Measurements from ENCODE around the gene PLXNB2.

PLXNB2 gene

GRCh38 chr22:50293441-50294318 lies 13.8 kb downstream of the PLXNB2 start:
- no peaks in the 10 kb centered on the region for H3K27me3 ChIP-seq (ENCODE audit: control insufficient read depth, insufficient read depth, low read length)
- peaks cover 31% of the 10 kb centered on the region for H3K4me1 ChIP-seq (ENCODE audit: control insufficient read depth, insufficient read depth, low read length)
- H3K27ac ChIP-seq (ENCODE audit: low read depth, low read length), result peak overlapping the region; percentile 93
- H3K36me3 ChIP-seq (ENCODE audit: control insufficient read depth, insufficient read depth, low read length), result peaks cover 23% of the 10 kb centered on the region
- peak overlapping the region; percentile 71 for H3K9ac ChIP-seq (ENCODE audit: low read length)
- no peaks in the 10 kb centered on the region for H3K9me3 ChIP-seq (ENCODE audit: control insufficient read depth, insufficient read depth, low read depth, low read length)
- H3K4me3 ChIP-seq (ENCODE audit: low read depth, low read length), result peak overlapping the region; percentile 16; the same call in 1 of the 2 replicates

GRCh38 chr22:50292643-50293440 lies 14.6 kb downstream of the PLXNB2 start:
- H3K4me1 ChIP-seq (ENCODE audit: control insufficient read depth, insufficient read depth, low read length), result peaks cover 30% of the 10 kb centered on the region

DNA sequence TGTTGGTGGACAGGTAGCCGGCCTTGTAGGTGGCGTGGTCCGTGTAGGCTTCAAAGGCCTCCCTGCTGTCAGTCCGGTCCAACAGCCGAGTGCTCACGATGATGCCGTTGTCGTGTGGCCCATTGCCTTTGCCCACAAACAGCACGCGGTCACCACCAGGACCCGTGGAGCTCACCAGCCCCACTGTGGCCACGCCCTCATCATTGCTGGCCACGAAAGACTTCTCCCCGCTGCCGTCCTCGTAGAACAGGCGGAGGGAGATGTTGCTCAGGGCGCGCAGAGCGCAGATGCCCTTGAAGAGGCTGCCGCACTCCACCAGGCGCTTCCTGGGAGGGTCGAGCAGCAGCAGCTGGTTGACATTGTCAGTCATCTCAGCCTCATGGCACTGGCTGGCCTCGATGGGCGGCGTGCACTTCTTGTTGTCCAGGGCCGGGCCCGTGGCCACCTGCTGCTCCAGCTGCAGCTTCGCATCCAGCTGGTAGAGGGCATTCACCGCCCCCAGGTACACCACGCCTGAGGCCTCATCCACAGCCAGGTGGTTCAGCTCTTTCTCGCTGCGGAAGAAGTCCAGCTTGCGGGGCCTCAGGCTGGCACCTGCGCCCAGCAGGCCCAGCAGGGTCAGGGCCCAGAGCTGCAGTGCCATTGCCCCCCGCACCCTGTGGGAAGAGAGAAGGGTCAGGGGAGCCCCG lies 17.4 kb downstream of the PLXNB2 start:
- Histone ChIP-seq H3K9me3 (ENCODE audit: control insufficient read depth, insufficient read depth, low read depth, low read length) (no peaks in the 10 kb centered on the region), H3K4me3 (ENCODE audit: low read depth, low read length) (no peak overlapping the region), H3K27me3 (ENCODE audit: control insufficient read depth, insufficient read depth, low read length) (no peaks in the 10 kb centered on the region), H3K4me1 (ENCODE audit: control insufficient read depth, insufficient read depth, low read length) (peaks cover 22% of the 10 kb centered on the region), H3K9ac (ENCODE audit: low read length) (no peak overlapping the region), H3K27ac (ENCODE audit: low read depth, low read length) (no peak overlapping the region), H3K36me3 (ENCODE audit: control insufficient read depth, insufficient read depth, low read length) (peaks cover 50% of the 10 kb centered on the region)

More at GRCh38 chr22:50292643-50293440, 14.6 kb downstream of the PLXNB2 start:
- Histone ChIP-seq H3K9me3 (ENCODE audit: control insufficient read depth, insufficient read depth, low read depth, low read length) (no peaks in the 10 kb centered on the region), H3K27ac (ENCODE audit: low read depth, low read length) (peak overlapping the region; percentile 93; the same call in 1 of the 2 replicates), H3K4me3 (ENCODE audit: low read depth, low read length) (peak overlapping the region; percentile 21), H3K36me3 (ENCODE audit: control insufficient read depth, insufficient read depth, low read length) (peaks cover 29% of the 10 kb centered on the region), H3K9ac (ENCODE audit: low read length) (peak overlapping the region; percentile 72), H3K27me3 (ENCODE audit: control insufficient read depth, insufficient read depth, low read length) (no peaks in the 10 kb centered on the region)

- peaks cover 18% of the 10 kb centered on the region for H3K4me1 ChIP-seq (ENCODE audit: control insufficient read depth, insufficient read depth, low read length)
- H3K9me3 ChIP-seq (ENCODE audit: control insufficient read depth, insufficient read depth, low read depth, low read length), result no peaks in the 10 kb centered on the region
- peaks cover 53% of the 10 kb centered on the region for H3K36me3 ChIP-seq (ENCODE audit: control insufficient read depth, insufficient read depth, low read length)
- H3K4me3 ChIP-seq (ENCODE audit: low read depth, low read length), result no peak overlapping the region
- no peak overlapping the region for H3K9ac ChIP-seq (ENCODE audit: low read length)
- no peak overlapping the region for H3K27ac ChIP-seq (ENCODE audit: low read depth, low read length)
- H3K27me3 ChIP-seq (ENCODE audit: control insufficient read depth, insufficient read depth, low read length), result no peaks in the 10 kb centered on the region
These were observed 18.1 kb downstream of the PLXNB2 start for GRCh38 chr22:50289151-50289941.

DNA sequence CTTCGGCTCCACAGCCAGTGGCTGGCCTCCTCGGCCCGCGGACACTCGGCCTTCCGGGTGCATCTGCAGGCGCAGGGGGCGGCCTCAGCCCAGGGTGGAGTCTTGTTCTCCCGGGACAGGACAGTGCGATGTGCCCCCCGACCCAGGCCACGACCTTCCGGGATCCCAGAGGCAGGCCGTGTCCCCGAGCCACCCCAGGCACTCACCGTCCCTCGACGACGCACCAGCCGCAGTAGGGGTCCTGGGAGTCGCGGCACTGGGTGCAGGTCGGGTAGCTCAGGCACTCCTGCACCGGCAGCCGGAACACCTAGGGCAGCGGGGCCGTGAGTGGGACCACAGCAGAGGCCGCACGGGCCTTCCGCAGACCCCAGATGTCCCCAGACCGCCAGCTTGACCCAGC lies 19.7 kb downstream of the PLXNB2 start:
- Histone ChIP-seq H3K27me3 (ENCODE audit: control insufficient read depth, insufficient read depth, low read length) (no peaks in the 10 kb centered on the region), H3K27ac (ENCODE audit: low read depth, low read length) (no peak overlapping the region), H3K4me3 (ENCODE audit: low read depth, low read length) (no peak overlapping the region), H3K4me1 (ENCODE audit: control insufficient read depth, insufficient read depth, low read length) (peaks cover 5% of the 10 kb centered on the region), H3K9me3 (ENCODE audit: control insufficient read depth, insufficient read depth, low read depth, low read length) (no peaks in the 10 kb centered on the region), H3K36me3 (ENCODE audit: control insufficient read depth, insufficient read depth, low read length) (peaks cover 64% of the 10 kb centered on the region), H3K9ac (ENCODE audit: low read length) (no peak overlapping the region)

- H3K4me1 ChIP-seq (ENCODE audit: control insufficient read depth, insufficient read depth, low read length), result no peaks in the 10 kb centered on the region
- no peak overlapping the region for H3K4me3 ChIP-seq (ENCODE audit: low read depth, low read length)
- H3K9ac ChIP-seq (ENCODE audit: low read length), result no peak overlapping the region
- H3K27ac ChIP-seq (ENCODE audit: low read depth, low read length), result no peak overlapping the region
- H3K9me3 ChIP-seq (ENCODE audit: control insufficient read depth, insufficient read depth, low read depth, low read length), result no peaks in the 10 kb centered on the region
- peaks cover 73% of the 10 kb centered on the region for H3K36me3 ChIP-seq (ENCODE audit: control insufficient read depth, insufficient read depth, low read length)
- no peaks in the 10 kb centered on the region for H3K27me3 ChIP-seq (ENCODE audit: control insufficient read depth, insufficient read depth, low read length)
These were observed 20.6 kb downstream of the PLXNB2 start for GRCh38 chr22:50286701-50287318.

DNA sequence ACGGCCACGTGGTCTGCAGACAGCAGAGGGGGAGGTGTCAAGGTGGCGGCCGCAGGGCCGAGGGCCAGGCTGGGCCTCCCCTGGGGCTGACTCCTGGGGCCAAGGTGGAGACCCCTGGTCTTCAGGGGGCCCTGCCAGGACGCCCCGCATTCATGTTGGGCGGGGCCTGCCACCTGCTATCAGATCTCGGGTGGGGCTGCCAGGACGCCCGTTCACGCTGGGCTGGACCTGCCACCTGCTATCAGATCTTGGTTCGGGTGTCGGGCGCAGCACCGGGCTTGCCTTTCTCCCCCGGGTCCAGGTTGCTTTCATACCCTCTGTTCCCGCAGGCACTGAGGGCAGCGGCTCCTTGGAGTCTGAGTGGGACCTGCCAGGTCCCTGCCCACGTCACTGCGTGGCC lies 21.2 kb downstream of the PLXNB2 start:
- Histone ChIP-seq H3K4me1 (ENCODE audit: control insufficient read depth, insufficient read depth, low read length) (no peaks in the 10 kb centered on the region), H3K9me3 (ENCODE audit: control insufficient read depth, insufficient read depth, low read depth, low read length) (no peaks in the 10 kb centered on the region), H3K27me3 (ENCODE audit: control insufficient read depth, insufficient read depth, low read length) (no peaks in the 10 kb centered on the region), H3K4me3 (ENCODE audit: low read depth, low read length) (no peak overlapping the region), H3K36me3 (ENCODE audit: control insufficient read depth, insufficient read depth, low read length) (peaks cover 76% of the 10 kb centered on the region), H3K27ac (ENCODE audit: low read depth, low read length) (no peak overlapping the region), H3K9ac (ENCODE audit: low read length) (no peak overlapping the region)

DNA sequence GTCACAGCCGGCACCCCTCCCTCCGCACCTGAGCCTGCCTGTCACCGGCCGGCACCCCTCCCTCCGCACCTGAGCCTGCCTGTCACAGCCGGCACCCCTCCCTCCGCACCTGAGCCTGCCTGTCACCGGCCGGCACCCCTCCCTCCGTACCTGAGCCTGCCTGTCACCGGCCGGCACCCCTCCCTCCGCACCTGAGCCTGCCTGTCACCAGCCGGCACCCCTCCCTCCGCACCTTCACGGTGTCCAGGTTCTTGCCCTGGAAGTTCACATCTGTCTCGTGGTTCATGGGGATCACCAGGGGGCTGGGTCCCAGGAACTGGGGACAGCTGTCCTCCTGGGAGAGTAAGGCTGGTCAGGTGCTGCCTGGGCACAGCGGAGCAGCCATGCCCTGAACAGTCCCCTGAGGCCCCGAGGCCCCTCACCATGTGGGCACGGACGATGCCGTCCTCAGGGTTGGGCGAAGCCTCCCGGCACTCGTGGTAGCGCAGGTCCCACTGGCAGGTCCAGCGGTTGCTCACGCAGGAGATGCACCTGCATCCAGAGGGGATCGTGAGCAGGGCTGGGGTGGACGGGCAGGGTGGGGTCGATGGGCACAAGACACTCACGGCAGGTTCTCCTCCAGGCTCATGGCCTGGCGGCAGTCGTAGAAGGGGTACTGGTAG lies 21.7 kb downstream of the PLXNB2 start:
- no peaks in the 10 kb centered on the region for H3K27me3 ChIP-seq (ENCODE audit: control insufficient read depth, insufficient read depth, low read length)
- H3K4me3 ChIP-seq (ENCODE audit: low read depth, low read length), result no peak overlapping the region
- no peak overlapping the region for H3K27ac ChIP-seq (ENCODE audit: low read depth, low read length)
- peaks cover 78% of the 10 kb centered on the region for H3K36me3 ChIP-seq (ENCODE audit: control insufficient read depth, insufficient read depth, low read length)
- no peaks in the 10 kb centered on the region for H3K4me1 ChIP-seq (ENCODE audit: control insufficient read depth, insufficient read depth, low read length)
- no peaks in the 10 kb centered on the region for H3K9me3 ChIP-seq (ENCODE audit: control insufficient read depth, insufficient read depth, low read depth, low read length)
- no peak overlapping the region for H3K9ac ChIP-seq (ENCODE audit: low read length)

- Histone ChIP-seq H3K27me3 (ENCODE audit: control insufficient read depth, insufficient read depth, low read length) (no peaks in the 10 kb centered on the region), H3K27ac (ENCODE audit: low read depth, low read length) (no peak overlapping the region), H3K9me3 (ENCODE audit: control insufficient read depth, insufficient read depth, low read depth, low read length) (no peaks in the 10 kb centered on the region), H3K4me3 (ENCODE audit: low read depth, low read length) (no peak overlapping the region), H3K9ac (ENCODE audit: low read length) (no peak overlapping the region), H3K36me3 (ENCODE audit: control insufficient read depth, insufficient read depth, low read length) (peaks cover 80% of the 10 kb centered on the region), H3K4me1 (ENCODE audit: control insufficient read depth, insufficient read depth, low read length) (no peaks in the 10 kb centered on the region)
These were observed 23.0 kb downstream of the PLXNB2 start for GRCh38 chr22:50284479-50284878.

Measured in HUES6 (cell line).